ENCODE results near the gene UHRF1. TPM values are rescaled to one million over a fixed set of nuclear protein-coding genes. Genes with fewer than 3 reads are reported as not detected.
"Not testable (repeated sequence)": the region's sequence is repeated elsewhere in the genome, so short reads cannot be mapped to it uniquely, and the experiment has no call there.

UHRF1 gene
- total RNA-seq, 4 donors from 2014 or later: 1.7 to 7.2 (median 3.0) TPM

- TF ChIP-seq, protein P1, sequence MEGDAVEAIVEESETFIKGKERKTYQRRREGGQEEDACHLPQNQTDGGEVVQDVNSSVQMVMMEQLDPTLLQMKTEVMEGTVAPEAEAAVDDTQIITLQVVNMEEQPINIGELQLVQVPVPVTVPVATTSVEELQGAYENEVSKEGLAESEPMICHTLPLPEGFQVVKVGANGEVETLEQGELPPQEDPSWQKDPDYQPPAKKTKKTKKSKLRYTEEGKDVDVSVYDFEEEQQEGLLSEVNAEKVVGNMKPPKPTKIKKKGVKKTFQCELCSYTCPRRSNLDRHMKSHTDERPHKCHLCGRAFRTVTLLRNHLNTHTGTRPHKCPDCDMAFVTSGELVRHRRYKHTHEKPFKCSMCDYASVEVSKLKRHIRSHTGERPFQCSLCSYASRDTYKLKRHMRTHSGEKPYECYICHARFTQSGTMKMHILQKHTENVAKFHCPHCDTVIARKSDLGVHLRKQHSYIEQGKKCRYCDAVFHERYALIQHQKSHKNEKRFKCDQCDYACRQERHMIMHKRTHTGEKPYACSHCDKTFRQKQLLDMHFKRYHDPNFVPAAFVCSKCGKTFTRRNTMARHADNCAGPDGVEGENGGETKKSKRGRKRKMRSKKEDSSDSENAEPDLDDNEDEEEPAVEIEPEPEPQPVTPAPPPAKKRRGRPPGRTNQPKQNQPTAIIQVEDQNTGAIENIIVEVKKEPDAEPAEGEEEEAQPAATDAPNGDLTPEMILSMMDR (IDR thresholded peaks at IDR 0.05): no peak
- TF ChIP-seq EP300 (IDR thresholded peaks at IDR 0.05): no peak
- no peak for TF ChIP-seq POLR2A (IDR thresholded peaks at IDR 0.05)
- Histone ChIP-seq H3K4me3 (no peak overlapping the region), H3K4me1 (peaks cover 0 to 15% (median 7%) of the 10 kb centered on the region in 4 donors), H3K9me3 (no peaks in the 10 kb centered on the region), H3K27ac (peak overlapping the region in 1 of 4 donors; percentile 56), H3K36me3 (no peaks in the 10 kb centered on the region), H3K27me3 (peaks cover 0 to 11% of the 10 kb centered on the region in 2 donors)
- 87 to 90% methylated on average over 3 of the region's 3 CpGs for WGBS, 2 donors
- DNase-seq (ENCODE audit: low spot score in 2 of 2): no peak
Observed at GRCh38 chr19:4873930-4874329, 35.4 kb upstream of the UHRF1 start.

DNA sequence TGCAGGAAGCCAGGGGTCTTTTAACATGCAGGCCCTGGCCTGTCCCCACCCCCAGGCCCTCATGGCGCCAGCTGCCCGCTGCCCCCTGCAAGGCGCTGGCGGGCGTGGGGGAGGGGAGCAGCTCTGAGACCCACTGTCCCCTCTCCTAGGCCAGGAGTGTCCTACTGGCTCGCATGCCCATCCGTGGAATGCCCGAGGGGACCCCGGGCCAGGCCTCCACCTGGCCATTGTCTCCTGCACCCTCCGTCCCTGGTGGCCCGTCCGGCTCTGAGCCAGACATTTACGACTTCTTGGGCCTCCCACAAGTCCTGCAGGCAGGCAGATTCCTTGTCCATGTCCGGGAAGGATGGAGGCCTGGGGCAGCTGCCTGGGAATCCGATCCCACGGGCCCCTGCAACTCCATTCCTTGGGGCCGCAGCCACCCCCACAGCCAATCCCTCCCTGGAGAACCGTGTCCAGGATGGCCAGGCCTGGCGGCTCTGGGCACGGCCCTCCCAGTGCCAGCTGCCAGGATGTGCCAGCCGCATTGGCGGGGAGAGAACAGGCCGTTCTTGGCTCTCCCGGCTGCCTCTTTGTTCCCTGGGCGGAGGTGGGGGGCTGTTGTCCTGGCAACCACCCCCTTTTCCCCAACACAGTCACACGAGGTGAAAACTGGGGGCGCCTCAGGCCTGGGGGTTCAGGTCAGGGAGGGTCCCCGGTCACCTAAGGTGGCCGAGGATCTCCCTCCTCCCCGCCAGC lies 31.4 kb upstream of the UHRF1 start:
- 25 to 41% methylated on average over 20 to 26 of the region's 30 CpGs for WGBS, 2 donors
- no peaks in the 10 kb centered on the region for H3K9me3 ChIP-seq
- peaks cover 0 to 11% of the 10 kb centered on the region in 2 donors for H3K27me3 ChIP-seq
- no peak overlapping the region for H3K4me3 ChIP-seq
- peak in 1 of 2 donors; percentile 21 for DNase-seq (ENCODE audit: low spot score in 2 of 2)
- H3K27ac ChIP-seq: peak overlapping the region; percentile 58 to 89 (median 78)
- TF ChIP-seq EP300 (IDR thresholded peaks at IDR 0.05) (peak; percentile 20 to 85), POLR2A (IDR thresholded peaks at IDR 0.05) (no peak)
- TF ChIP-seq, protein P1 (IDR thresholded peaks at IDR 0.05): peak in 1 of 5 experiments; percentile 3
- H3K36me3 ChIP-seq: no peaks in the 10 kb centered on the region
- H3K4me1 ChIP-seq: peaks cover 0 to 20% (median 7%) of the 10 kb centered on the region in 4 donors

- Histone ChIP-seq H3K36me3 (no peaks in the 10 kb centered on the region), H3K9me3 (no peaks in the 10 kb centered on the region), H3K27ac (peak overlapping the region; percentile 58 to 89 (median 78)), H3K4me1 (peaks cover 0 to 20% (median 7%) of the 10 kb centered on the region in 4 donors), H3K27me3 (peaks cover 0 to 11% of the 10 kb centered on the region in 2 donors), H3K4me3 (no peak overlapping the region)
- TF ChIP-seq POLR2A (IDR thresholded peaks at IDR 0.05) (no peak), EP300 (IDR thresholded peaks at IDR 0.05) (peak in 1 of 2 donors; percentile 25)
- TF ChIP-seq, protein P1 (IDR thresholded peaks at IDR 0.05): peak in 1 of 5 experiments; percentile 2
- no peak for DNase-seq (ENCODE audit: low spot score in 2 of 2)
- WGBS, 2 donors: 31 to 32% methylated on average over 21 to 23 of the region's 23 CpGs
Observed at GRCh38 chr19:4878491-4878968, 30.8 kb upstream of the UHRF1 start.

- peak overlapping the region; percentile 58 to 89 (median 78) for H3K27ac ChIP-seq
- H3K4me3 ChIP-seq: no peak overlapping the region
- TF ChIP-seq, protein P1 (IDR thresholded peaks at IDR 0.05): no peak
- TF ChIP-seq POLR2A (IDR thresholded peaks at IDR 0.05) (no peak), EP300 (IDR thresholded peaks at IDR 0.05) (no peak)
- H3K27me3 ChIP-seq: peaks cover 0 to 11% of the 10 kb centered on the region in 2 donors
- no peak for DNase-seq (ENCODE audit: low spot score in 2 of 2)
- H3K9me3 ChIP-seq: no peaks in the 10 kb centered on the region
- H3K36me3 ChIP-seq: no peaks in the 10 kb centered on the region
- 91 to 92% methylated on average over 11 of the region's 11 CpGs for WGBS, 2 donors
- H3K4me1 ChIP-seq: peaks cover 0 to 20% (median 7%) of the 10 kb centered on the region in 4 donors
Observed at GRCh38 chr19:4879041-4879440, 30.3 kb upstream of the UHRF1 start.

GRCh38 chr19:4882874-4883273 lies 26.4 kb upstream of the UHRF1 start:
- WGBS, 2 donors: 52 to 55% methylated on average over 6 of the region's 6 CpGs
- H3K9me3 ChIP-seq; DNase-seq (ENCODE audit: low spot score in 2 of 2); H3K36me3 ChIP-seq; H3K27ac ChIP-seq; H3K4me3 ChIP-seq: not testable (repeated sequence)
- Histone ChIP-seq H3K4me1 (peaks cover 0 to 15% (median 2%) of the 10 kb centered on the region in 4 donors), H3K27me3 (peaks cover 0 to 11% of the 10 kb centered on the region in 2 donors)

- WGBS, 2 donors: 77 to 78% methylated on average over 6 of the region's 6 CpGs
- not testable (repeated sequence) for H3K4me3 ChIP-seq
Observed at GRCh38 chr19:4884993-4885392, 24.3 kb upstream of the UHRF1 start.

DNA sequence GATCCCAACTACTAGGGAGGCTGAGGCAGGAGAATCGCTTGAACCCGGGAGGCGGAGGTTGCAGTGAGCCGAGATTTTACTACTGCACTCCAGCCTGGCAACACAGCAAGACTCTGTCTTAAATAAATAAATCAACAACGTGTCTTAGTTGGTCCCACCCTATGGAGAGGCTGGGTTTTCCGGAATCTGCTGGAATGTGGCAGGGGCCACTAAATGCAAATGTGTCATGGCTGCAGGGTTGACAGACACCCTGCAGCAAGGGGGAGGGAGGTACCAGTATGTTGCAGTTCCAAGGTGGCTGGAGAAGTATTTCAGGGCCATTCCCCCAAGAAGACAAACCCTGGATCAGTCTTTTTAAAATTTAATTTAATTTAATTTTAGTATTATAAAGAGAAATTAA lies 21.5 kb upstream of the UHRF1 start:
- not testable (repeated sequence) for DNase-seq (ENCODE audit: low spot score in 2 of 2); H3K9me3 ChIP-seq; H3K4me3 ChIP-seq; H3K27ac ChIP-seq; H3K27me3 ChIP-seq; H3K4me1 ChIP-seq; H3K36me3 ChIP-seq
- 72 to 75% methylated on average over 2 to 5 of the region's 6 CpGs for WGBS, 2 donors

More at GRCh38 chr19:4884993-4885392, 24.3 kb upstream of the UHRF1 start:
- H3K27ac ChIP-seq; DNase-seq (ENCODE audit: low spot score in 2 of 2); H3K27me3 ChIP-seq; H3K36me3 ChIP-seq; H3K4me1 ChIP-seq; H3K9me3 ChIP-seq: not testable (repeated sequence)
